Gastrocnemius medialis (tissue), 4 donors: ENCODE results near the gene PATJ.

Experiments used
- CTCF ChIP-seq, 5 experiments: fragments of 450-650 bp in 3 of 5; fragments of 200-600 bp in 2 of 5; sonication (generic) in 2 of 5; IDR thresholded peaks in 4 of 5; conservative IDR thresholded peaks in 1 of 5; 1 replicate in 4 of 5; 2 replicates in 1 of 5; pipeline ENCODE4 v1.5.1; 2016 to 2019; ENCODE audit warnings: antibody characterized with exemption in 5 of 5, mild to moderate bottlenecking in 3 of 5, moderate library complexity in 3 of 5
- POLR2A ChIP-seq, 2 donors: fragments of 450-650 bp; IDR thresholded peaks; one replicate each; pipeline ENCODE4 v1.6.1; 2017; ENCODE audit warnings: antibody characterized with exemption in 2 of 2, mild to moderate bottlenecking in 2 of 2, moderate library complexity in 2 of 2

DNA sequence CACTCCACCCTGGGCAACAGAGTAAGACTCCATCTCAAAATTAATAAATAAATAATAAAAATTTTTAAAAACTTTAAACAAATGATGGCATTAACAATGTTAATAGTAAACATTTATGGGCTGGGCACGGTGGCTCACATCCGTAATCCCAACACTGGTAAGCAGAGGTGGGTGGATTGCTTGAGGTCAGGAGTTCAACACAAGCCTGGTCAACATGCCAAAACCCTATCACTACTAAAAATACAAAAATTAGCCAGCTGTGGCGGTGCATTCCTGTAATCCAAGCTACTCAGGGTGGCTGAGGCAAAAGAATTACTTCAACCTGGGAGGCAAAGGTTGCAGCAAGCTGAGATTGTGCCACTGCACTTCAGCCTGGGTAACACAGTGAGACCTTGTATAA lies 443.4 kb downstream of the PATJ start:
- TF ChIP-seq CTCF (IDR thresholded peaks at IDR 0.05 in 4 of 5, conservative IDR thresholded peaks at IDR 0.05 in 1 of 5) = no peak
- no peak for TF ChIP-seq POLR2A (IDR thresholded peaks at IDR 0.05)
